Esophagus squamous epithelium (tissue), 5 donors: ENCODE data around the gene GNPTG. TPM values are rescaled to one million over a fixed set of nuclear protein-coding genes. Genes with fewer than 3 reads are reported as not detected.

Experiments
- DNase-seq: peaks from one replicate; lab custom pipeline; 2025; lab: John Stamatoyannopoulos, UW
- H3K27ac ChIP-seq, 4 donors: fragments of 200-600 bp; sonication (generic); one replicate each; pipeline ENCODE4 v1.5.1; 2016 to 2019; ENCODE audit warnings: mild to moderate bottlenecking in 1 of 4
- H3K27me3 ChIP-seq, 4 donors: fragments of 200-600 bp; sonication (generic); 1 replicate in 3 of 4; 2 replicates in 1 of 4; pipeline versions ENCODE4 v1.5.1 to v1.6.0; 2017 to 2021; ENCODE audit warnings: antibody characterized with exemption in 1 of 4
- H3K36me3 ChIP-seq, 3 donors: fragments of 200-600 bp; sonication (generic); one replicate each; pipeline ENCODE4 v1.5.1; 2016 to 2019
- H3K4me1 ChIP-seq, 3 donors: fragments of 200-600 bp; sonication (generic); one replicate each; pipeline ENCODE4 v1.5.1; 2017 to 2019
- H3K4me3 ChIP-seq, 4 donors: fragments of 200-600 bp; sonication (generic); 1 replicate in 3 of 4; 2 replicates in 1 of 4; pipeline ENCODE4 v1.5.1; 2016 to 2019; ENCODE audit warnings: mild to moderate bottlenecking in 2 of 4, moderate library complexity in 1 of 4
- H3K9me3 ChIP-seq, 3 donors: fragments of 200-600 bp; sonication (generic); one replicate each; pipeline ENCODE4 v1.5.1; 2016 to 2019
- POLR2A ChIP-seq, 4 donors: fragments of 450-650 bp; IDR thresholded peaks; one replicate each; pipeline ENCODE4 v1.6.1; 2017; ENCODE audit warnings: antibody characterized with exemption in 4 of 4, mild to moderate bottlenecking in 4 of 4, moderate library complexity in 3 of 4
- WGBS, 2 donors: methylation state at CpG; one replicate each; pipeline ENCODE4 v1.1.5; 2018; 5-methylcytosine and 5-hydroxymethylcytosine counted together
- intact Hi-C: fragments of 100-400 bp; cut with DNase I; formaldehyde crosslinking; loops from one replicate; pipeline ENCODE4 v1.15.0; 2022
- total RNA-seq, 4 donors: library from RNA; depleted of rRNA; stranded (reverse); fragments of >200 nt; gene quantifications; one replicate each; pipeline ENCODE4 v1.1.0, GENCODE V29; 2016
- TF ChIP-seq, protein P1 (sequence below), 6 experiments: fragments of 450-650 bp in 4 of 6; fragments of 200-600 bp in 2 of 6; sonication (generic) in 2 of 6; IDR thresholded peaks; one replicate each; pipeline ENCODE4 v1.5.1; 2016 to 2019; ENCODE audit warnings: antibody characterized with exemption in 6 of 6, mild to moderate bottlenecking in 4 of 6, moderate library complexity in 4 of 6
- donor health status: DM: yes; HTN: yes; CAD: no.

GNPTG gene
- total RNA-seq, 4 donors from 2014 or later = 21.6 to 46.9 (median 37.8) TPM

DNA sequence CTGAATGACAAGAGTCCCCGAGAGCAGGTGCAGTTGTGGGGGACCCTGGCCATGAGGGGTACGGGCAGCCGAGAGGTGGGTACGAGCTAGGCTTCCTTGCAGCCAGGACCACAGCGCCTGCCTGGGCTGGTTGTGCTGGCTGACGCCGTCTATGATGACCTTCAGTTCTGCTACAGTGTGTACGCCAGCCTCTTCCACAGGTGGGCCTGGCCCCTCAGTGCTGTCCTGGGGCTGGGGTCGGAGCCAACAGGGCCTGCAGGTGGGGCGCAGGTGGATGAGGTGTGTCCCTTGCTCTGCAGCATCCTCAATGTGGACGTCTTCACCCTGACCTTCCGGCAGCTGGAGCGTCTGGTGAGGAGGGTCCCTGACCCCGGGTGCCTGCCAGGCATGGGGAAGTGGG lies 7.2 kb upstream of the GNPTG start:
- DNase-seq = no peak
- intact Hi-C loops = no loop called here

DNA sequence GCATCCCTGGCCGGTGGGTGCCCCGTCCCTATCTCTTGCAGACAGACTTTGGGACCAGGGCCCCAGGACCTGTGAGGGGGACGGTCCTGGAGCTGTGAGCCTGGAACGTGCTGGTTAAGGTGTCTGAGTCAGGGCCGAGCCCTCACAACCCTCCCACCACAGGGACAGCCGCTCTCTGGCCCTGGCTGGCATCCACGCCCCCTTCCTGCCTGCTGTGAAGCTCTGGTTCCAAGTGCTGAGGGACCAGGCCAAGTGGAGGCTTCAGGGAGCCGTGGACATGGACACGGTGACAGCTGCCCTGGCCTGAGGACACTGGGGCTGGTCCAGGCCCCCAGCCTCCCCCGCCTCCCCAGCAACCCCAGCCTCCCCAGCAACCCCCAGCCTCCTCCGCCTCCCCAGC lies 6.6 kb upstream of the GNPTG start:
- DNase-seq = no peak
- H3K27me3 ChIP-seq = peaks cover 0 to 13% (median 0%) of the 10 kb centered on the region in 4 donors
- H3K27ac ChIP-seq = no peak overlapping the region
- 47 to 50% methylated on average over 3 to 4 of the region's 11 CpGs for WGBS, 2 donors
- TF ChIP-seq POLR2A (IDR thresholded peaks at IDR 0.05) = no peak
- TF ChIP-seq, protein P1, sequence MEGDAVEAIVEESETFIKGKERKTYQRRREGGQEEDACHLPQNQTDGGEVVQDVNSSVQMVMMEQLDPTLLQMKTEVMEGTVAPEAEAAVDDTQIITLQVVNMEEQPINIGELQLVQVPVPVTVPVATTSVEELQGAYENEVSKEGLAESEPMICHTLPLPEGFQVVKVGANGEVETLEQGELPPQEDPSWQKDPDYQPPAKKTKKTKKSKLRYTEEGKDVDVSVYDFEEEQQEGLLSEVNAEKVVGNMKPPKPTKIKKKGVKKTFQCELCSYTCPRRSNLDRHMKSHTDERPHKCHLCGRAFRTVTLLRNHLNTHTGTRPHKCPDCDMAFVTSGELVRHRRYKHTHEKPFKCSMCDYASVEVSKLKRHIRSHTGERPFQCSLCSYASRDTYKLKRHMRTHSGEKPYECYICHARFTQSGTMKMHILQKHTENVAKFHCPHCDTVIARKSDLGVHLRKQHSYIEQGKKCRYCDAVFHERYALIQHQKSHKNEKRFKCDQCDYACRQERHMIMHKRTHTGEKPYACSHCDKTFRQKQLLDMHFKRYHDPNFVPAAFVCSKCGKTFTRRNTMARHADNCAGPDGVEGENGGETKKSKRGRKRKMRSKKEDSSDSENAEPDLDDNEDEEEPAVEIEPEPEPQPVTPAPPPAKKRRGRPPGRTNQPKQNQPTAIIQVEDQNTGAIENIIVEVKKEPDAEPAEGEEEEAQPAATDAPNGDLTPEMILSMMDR (IDR thresholded peaks at IDR 0.05) = no peak
- peaks cover 24 to 58% (median 29%) of the 10 kb centered on the region in 3 donors for H3K4me1 ChIP-seq
- peaks cover 4 to 25% (median 9%) of the 10 kb centered on the region in 3 donors for H3K36me3 ChIP-seq
- H3K4me3 ChIP-seq = no peak overlapping the region
- intact Hi-C loops = no loop called here
- H3K9me3 ChIP-seq = no peaks in the 10 kb centered on the region

More for the DNA sequence above, 7.2 kb upstream of the GNPTG start:
- 91 to 100% methylated on average over 3 to 5 of the region's 14 CpGs for WGBS, 2 donors
- Histone ChIP-seq H3K4me3 (no peak overlapping the region), H3K36me3 (peaks cover 4 to 19% (median 9%) of the 10 kb centered on the region in 3 donors), H3K27me3 (peaks cover 0 to 13% (median 0%) of the 10 kb centered on the region in 4 donors), H3K9me3 (no peaks in the 10 kb centered on the region), H3K4me1 (peaks cover 24 to 52% (median 28%) of the 10 kb centered on the region in 3 donors), H3K27ac (no peak overlapping the region)
- no peak for TF ChIP-seq POLR2A (IDR thresholded peaks at IDR 0.05)
- TF ChIP-seq, protein P1 (IDR thresholded peaks at IDR 0.05) = no peak

DNA sequence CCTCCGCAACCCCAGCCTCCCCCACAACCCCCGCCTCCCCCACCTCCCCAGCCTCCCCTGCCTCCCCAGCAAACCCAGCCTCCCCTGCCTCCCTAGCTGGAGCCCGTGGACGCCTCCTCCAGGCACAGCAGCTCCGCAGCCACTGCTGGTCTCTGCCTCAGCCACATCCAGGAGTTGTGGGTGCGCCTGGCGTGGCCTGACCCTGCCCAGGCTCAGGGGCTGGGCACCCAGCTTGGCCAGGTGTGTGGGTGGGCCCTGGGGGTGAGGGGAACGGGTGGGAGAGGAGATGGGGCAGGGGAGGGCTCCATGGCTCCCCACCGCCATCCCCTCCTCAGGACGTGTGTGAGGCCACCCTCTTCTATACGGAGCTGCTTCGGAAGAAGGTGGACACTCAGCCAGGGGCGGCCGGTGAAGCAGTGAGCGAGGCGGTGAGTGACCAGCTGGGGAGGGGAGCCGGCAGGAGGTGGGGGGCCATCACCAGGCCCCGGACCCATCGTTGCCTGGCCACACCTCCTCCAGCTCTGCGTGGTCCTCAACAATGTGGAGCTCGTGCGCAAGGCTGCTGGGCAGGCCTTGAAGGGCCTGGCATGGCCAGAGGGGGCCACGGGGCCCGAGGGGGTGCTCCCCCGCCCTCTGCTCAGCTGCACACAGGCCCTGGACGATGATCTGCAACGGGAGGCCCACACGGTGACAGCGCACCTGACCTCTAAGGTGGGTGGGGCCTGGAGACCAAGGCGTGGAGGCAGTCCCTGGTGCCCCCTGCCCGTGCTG lies 5.9 kb upstream of the GNPTG start:
- intact Hi-C loops = no loop called here
- no peak for TF ChIP-seq POLR2A (IDR thresholded peaks at IDR 0.05)
- TF ChIP-seq, protein P1 (IDR thresholded peaks at IDR 0.05) = no peak
- Histone ChIP-seq H3K4me1 (peaks cover 30 to 65% (median 37%) of the 10 kb centered on the region in 3 donors), H3K27me3 (peaks cover 0 to 12% (median 0%) of the 10 kb centered on the region in 4 donors), H3K36me3 (peaks cover 4 to 30% (median 9%) of the 10 kb centered on the region in 3 donors), H3K27ac (no peak overlapping the region), H3K4me3 (no peak overlapping the region), H3K9me3 (no peaks in the 10 kb centered on the region)
- WGBS, 2 donors = 68 to 76% methylated on average over 9 to 10 of the region's 31 CpGs
- DNase-seq = no peak

DNA sequence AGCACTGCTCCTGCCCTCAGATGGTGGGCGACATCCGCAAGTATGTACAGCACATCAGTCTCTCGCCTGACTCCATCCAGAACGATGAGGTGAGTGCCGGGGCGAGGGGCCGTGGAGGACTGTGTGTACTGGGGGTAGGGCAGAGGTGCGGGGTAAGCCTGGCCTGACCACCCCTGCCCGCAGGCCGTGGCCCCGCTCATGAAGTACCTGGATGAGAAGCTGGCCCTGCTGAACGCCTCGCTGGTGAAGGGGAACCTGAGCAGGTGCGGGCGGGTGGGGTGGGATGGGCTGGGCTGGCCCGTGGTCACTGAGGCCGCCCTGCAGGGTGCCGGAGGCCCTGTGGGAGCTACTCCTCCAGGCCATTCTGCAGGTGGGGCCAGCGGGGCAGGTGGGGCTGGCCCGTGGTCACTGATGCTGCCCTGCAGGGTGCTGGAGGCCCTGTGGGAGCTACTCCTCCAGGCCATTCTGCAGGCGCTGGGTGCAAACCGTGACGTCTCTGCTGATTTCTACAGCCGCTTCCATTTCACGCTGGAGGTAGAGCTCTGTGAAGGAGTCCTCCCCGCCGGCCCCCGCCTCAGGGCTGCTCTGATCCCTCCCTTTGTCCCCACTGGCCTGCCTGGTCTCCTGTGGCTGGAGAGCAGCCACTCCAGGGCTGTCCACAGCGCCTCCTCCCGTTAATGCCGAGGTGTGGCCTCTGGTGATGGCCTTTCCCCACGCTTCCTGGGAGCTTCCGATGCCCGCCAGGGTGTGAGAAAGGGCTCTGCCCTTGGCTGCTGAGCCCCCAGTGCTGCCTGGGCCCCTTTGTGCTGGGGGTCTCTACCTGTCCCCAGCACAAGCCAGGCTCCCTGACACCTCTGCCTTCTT lies 5.1 kb upstream of the GNPTG start:
- no peak for DNase-seq
- WGBS, 2 donors = 51% methylated on average over 5 of the region's 34 CpGs; no CpG with 5 or more reads in 1 of the 2 donors
- Histone ChIP-seq H3K36me3 (peaks cover 4 to 30% (median 9%) of the 10 kb centered on the region in 3 donors), H3K27me3 (peaks cover 0 to 7% (median 0%) of the 10 kb centered on the region in 4 donors), H3K9me3 (no peaks in the 10 kb centered on the region), H3K27ac (no peak overlapping the region), H3K4me3 (no peak overlapping the region), H3K4me1 (peaks cover 32 to 71% (median 40%) of the 10 kb centered on the region in 3 donors)
- no peak for TF ChIP-seq POLR2A (IDR thresholded peaks at IDR 0.05)
- TF ChIP-seq, protein P1 (IDR thresholded peaks at IDR 0.05) = peak in 1 of 6 experiments; percentile 14
- intact Hi-C loops = no loop called here
